GM13976 (cell line): Measurements from ENCODE around the gene SNX3.

Experiments used
- DNase-seq: peaks from one replicate; pipeline ENCODE4 v3.0.0; 2012; ENCODE audit warnings: low spot score
- CTCF ChIP-seq: IDR thresholded peaks from 2 replicates; pipeline ENCODE4 v1.5.1; 2012; ENCODE audit warnings: borderline replicate concordance, mild to moderate bottlenecking; ENCODE audit not compliant: insufficient read depth; ENCODE audit errors: extremely low read depth, missing control alignments, control extremely low read depth
- in situ Hi-C: fragments of 300-500 bp; cut with MboI; formaldehyde crosslinking; loops from one replicate; pipeline ENCODE4 v1.12.0; 2022; ENCODE audit warnings: low sequenced_read_pairs, mixed read lengths, inconsistent platforms; ENCODE audit not compliant: unreplicated experiment

The SNX3 gene

GRCh38 chr6:108238322-108238721, 22.5 kb downstream of the SNX3 start:
- no peak for DNase-seq
- no peak for TF ChIP-seq CTCF
- in situ Hi-C loops = no loop called here

GRCh38 chr6:108236791-108237190, 24.0 kb downstream of the SNX3 start:
- in situ Hi-C loops = no loop called here
- DNase-seq = no peak
- no peak for TF ChIP-seq CTCF

- no peak for DNase-seq
- TF ChIP-seq CTCF = no peak
- in situ Hi-C loops = no loop called here
These were observed 25.7 kb downstream of the SNX3 start for GRCh38 chr6:108235127-108235526.

GRCh38 chr6:108228416-108228815, 32.4 kb downstream of the SNX3 start:
- DNase-seq = no peak
- no peak for TF ChIP-seq CTCF
- in situ Hi-C loops = no loop called here

- no peak for TF ChIP-seq CTCF
- in situ Hi-C loops = no loop called here
- DNase-seq = no peak
These were observed 33.5 kb downstream of the SNX3 start for GRCh38 chr6:108227290-108227689.

GRCh38 chr6:108222504-108222903, 38.3 kb downstream of the SNX3 start:
- in situ Hi-C loops = no loop called here
- no peak for DNase-seq
- TF ChIP-seq CTCF = no peak

GRCh38 chr6:108222064-108222463, 38.8 kb downstream of the SNX3 start:
- in situ Hi-C loops = no loop called here
- no peak for DNase-seq
- TF ChIP-seq CTCF = no peak
